ENCODE data around the gene COL5A1. TPM values are rescaled to one million over a fixed set of nuclear protein-coding genes. Genes with fewer than 3 reads are reported as not detected.

The COL5A1 gene
- total RNA-seq (100 to 1,000 TPM in 1 of 2 donors, 10 to 100 TPM in 1; 97.1 to 135 TPM), polyA plus RNA-seq (ENCODE audit: insufficient read length in 2 of 2) (10 to 100 TPM; 38.2 to 79.4 TPM)
- long read RNA-seq, donor 1, full-length matches to known transcripts: 2 of 2 reads
- long read RNA-seq, donor 1, partial matches to known transcripts: 0 of 2 reads
- long read RNA-seq, donor 1, other reads (novel, unspliced or antisense): 0 of 2 reads
- long read RNA-seq, donor 2: 0 reads
- long read RNA-seq, donor 3, partial matches to known transcripts: 11 of 11 reads
- long read RNA-seq, donor 3, other reads (novel, unspliced or antisense): 0 of 11 reads
- long read RNA-seq, donor 4, full-length matches to known transcripts: 2 of 140 reads
- long read RNA-seq, donor 4, partial matches to known transcripts: 138 of 140 reads
- long read RNA-seq, donor 4, other reads (novel, unspliced or antisense): 0 of 140 reads

DNA sequence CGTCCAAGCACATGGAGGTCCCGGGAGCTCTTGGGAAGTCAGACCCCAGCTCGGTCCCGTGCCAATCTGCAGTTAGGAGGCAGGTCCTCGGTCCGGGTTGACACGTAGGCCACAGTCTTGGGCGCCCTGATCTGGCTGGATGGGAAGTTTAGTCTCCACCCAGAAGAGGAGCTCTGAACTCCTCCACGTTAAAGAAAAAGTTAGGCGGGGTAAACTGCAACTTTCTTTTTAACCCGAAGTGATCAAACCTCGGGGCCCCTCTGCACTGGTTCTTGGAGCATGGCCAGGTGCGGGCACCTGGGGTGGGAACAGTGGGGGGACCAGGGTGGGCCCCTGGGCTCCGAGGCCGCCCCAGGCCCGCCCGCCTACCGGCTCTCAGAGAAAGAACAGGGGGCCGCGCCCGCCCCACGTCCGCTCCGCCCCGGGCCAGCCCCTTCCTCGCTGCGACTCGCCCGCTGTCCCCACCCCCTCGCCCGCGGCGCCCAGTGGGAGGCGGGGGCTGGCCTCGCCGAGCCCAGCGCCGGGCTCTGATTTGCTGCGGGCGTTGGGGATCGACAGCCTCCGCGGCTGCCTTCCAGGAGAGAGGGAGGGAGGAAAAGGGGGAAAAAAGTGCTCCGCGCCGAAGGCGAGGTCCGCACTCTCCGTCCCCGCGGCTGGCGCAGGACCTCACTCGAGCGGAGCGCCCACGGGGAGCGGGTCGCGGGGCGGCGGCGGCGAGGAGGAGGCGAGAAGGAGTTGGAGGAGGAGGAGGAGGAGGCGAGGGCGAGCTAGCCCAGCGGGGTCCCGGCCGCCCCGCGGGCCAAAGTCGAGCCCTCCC, at the start of gene COL5A1:
Gene COL5A1, plus strand, starts transcription at position 631 of the 817 bp plus-strand sequence. CDS start 385 bp downstream, outside the sequence.
- peak in 5 of 6 donors; percentile 66 to 96 (median 82) for DNase-seq (ENCODE audit: low read depth in 4 of 6, low spot score in 6 of 6)
- H3K36me3 ChIP-seq (ENCODE audit: control insufficient read depth, insufficient read depth, low read length): no peaks in the 10 kb centered on the region
- no peaks in the 10 kb centered on the region for H3K9me3 ChIP-seq (ENCODE audit: control insufficient read depth, insufficient read depth, low read length)
- WGBS (ENCODE audit: insufficient coverage): under 1% methylated on average over 68 of the region's 72 CpGs
- peaks cover 28% of the 10 kb centered on the region for H3K27me3 ChIP-seq (ENCODE audit: control insufficient read depth, insufficient read depth, low read length)
- H3K4me1 ChIP-seq (ENCODE audit: control insufficient read depth, insufficient read depth, low read length): peaks cover 67% of the 10 kb centered on the region
- peak within 1 kb of the TSS; percentile 88 for H3K27ac ChIP-seq (ENCODE audit: low read depth, low read length)
- H3K4me3 ChIP-seq (ENCODE audit: low read depth, low read length): peak within 1 kb of the TSS; percentile 71

DNA sequence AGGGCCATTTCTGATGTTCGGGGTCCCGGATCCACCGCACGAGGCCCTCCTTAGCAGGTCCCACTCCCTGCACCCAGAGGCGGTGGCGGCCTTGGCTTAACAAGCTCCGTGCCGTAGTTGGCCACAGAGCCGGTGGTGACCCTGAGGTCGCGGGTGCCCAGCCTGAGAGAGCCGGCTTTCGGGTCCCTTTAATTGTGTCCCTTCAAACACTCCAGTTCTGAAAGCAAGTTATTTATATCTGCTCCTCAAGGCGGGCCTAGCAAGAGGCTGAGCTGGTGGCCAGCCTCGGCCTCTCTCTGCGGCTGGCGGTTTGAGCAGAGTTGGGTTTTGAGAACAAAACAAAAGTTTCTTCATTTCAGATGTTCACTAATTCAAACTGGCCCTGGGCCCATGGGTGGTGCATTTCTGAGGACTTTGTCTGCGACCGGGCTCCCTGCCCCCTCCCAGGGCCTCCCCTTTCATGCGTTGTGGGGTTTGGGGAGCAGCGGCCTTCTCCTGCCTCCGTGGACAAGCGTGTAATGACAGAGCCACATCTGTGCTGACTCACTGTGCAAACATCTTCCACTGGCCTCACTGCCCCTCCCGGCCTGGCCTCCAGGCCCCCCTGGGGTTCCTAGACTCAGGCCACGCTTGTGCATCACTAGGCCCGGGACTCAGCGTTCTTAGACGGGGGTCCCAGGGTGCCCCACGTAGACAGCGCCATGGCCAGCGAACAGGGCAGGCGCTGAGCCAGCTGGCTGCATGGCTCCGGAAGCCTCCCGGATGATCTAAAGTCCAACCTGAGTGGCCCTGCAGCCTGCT, 49.4 kb upstream of the COL5A1 start:
- WGBS (ENCODE audit: insufficient coverage): 62% methylated on average over 27 of the region's 34 CpGs
- no peaks in the 10 kb centered on the region for H3K9me3 ChIP-seq (ENCODE audit: control insufficient read depth, insufficient read depth, low read length)
- DNase-seq (ENCODE audit: low read depth in 4 of 6, low spot score in 6 of 6): no peak
- no peaks in the 10 kb centered on the region for H3K36me3 ChIP-seq (ENCODE audit: control insufficient read depth, insufficient read depth, low read length)
- H3K4me3 ChIP-seq (ENCODE audit: low read depth, low read length): no peak overlapping the region
- peak overlapping the region; percentile 87 for H3K27ac ChIP-seq (ENCODE audit: low read depth, low read length)
- H3K27me3 ChIP-seq (ENCODE audit: control insufficient read depth, insufficient read depth, low read length): no peaks in the 10 kb centered on the region
- H3K4me1 ChIP-seq (ENCODE audit: control insufficient read depth, insufficient read depth, low read length): peaks cover 26% of the 10 kb centered on the region

DNA sequence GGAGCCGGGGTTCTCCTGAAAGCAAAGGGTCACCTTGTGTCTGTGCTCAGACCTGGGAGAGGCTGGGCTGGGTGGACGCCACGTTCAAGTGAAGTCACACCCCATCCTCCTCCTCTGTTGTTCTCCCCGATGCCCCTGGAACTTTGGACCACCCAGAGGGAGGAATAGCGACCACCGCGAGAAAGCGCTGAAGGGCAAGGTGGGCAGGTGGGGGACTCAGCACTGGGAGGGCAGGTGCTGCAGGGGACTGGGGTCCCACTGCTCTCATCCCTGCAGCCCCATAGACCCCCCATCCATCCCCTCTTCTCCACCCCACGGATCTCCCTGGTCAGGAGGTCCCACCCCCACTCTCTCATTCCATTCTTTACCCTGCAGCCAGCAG, 48.8 kb upstream of the COL5A1 start:
- no peak overlapping the region for H3K4me3 ChIP-seq (ENCODE audit: low read depth, low read length)
- 73% methylated on average over 7 of the region's 9 CpGs for WGBS (ENCODE audit: insufficient coverage)
- no peak for DNase-seq (ENCODE audit: low read depth in 4 of 6, low spot score in 6 of 6)
- H3K27ac ChIP-seq (ENCODE audit: low read depth, low read length): peak overlapping the region; percentile 87
- H3K36me3 ChIP-seq (ENCODE audit: control insufficient read depth, insufficient read depth, low read length): no peaks in the 10 kb centered on the region
- no peaks in the 10 kb centered on the region for H3K9me3 ChIP-seq (ENCODE audit: control insufficient read depth, insufficient read depth, low read length)
- no peaks in the 10 kb centered on the region for H3K27me3 ChIP-seq (ENCODE audit: control insufficient read depth, insufficient read depth, low read length)
- peaks cover 26% of the 10 kb centered on the region for H3K4me1 ChIP-seq (ENCODE audit: control insufficient read depth, insufficient read depth, low read length)

DNA sequence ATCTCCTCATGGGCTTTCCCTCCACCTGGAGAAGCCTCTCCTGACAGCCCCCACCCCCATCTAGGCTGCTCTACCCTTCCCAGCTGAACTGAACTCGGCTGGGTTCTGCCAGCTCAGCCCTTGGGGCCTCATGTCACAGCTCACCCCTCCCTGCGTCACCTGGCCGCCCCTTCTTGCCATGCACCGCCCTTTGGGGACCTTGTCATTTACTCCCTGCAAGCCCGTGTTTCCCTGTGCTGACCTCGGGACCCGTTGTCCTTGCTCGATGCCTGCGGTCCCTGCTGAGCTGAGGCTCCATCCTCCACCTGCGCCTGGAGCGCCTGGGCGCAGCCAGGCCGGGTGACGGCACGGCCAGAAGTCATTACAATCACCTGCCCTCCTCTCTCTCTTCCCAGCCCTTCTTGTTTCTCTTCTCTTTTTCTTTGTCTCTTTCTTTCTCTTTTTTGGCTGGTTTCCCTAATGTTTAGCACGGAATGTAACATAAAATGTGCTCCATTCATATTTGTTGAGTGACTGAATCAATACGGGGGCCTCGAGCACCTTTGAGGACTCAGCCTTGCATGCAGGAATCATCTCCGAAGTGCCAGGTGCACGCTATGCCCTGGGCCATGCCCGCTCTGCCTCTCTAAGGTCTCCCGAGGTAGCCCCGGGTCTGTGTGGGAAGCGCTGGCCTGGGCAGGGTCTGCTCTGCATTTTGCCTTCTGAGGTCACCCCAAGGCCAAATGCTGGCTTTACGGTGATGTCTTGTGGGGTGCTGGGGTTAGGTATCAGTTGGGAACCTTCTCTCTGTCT, 48.1 kb upstream of the COL5A1 start:
- DNase-seq (ENCODE audit: low read depth in 4 of 6, low spot score in 6 of 6): no peak

DNA sequence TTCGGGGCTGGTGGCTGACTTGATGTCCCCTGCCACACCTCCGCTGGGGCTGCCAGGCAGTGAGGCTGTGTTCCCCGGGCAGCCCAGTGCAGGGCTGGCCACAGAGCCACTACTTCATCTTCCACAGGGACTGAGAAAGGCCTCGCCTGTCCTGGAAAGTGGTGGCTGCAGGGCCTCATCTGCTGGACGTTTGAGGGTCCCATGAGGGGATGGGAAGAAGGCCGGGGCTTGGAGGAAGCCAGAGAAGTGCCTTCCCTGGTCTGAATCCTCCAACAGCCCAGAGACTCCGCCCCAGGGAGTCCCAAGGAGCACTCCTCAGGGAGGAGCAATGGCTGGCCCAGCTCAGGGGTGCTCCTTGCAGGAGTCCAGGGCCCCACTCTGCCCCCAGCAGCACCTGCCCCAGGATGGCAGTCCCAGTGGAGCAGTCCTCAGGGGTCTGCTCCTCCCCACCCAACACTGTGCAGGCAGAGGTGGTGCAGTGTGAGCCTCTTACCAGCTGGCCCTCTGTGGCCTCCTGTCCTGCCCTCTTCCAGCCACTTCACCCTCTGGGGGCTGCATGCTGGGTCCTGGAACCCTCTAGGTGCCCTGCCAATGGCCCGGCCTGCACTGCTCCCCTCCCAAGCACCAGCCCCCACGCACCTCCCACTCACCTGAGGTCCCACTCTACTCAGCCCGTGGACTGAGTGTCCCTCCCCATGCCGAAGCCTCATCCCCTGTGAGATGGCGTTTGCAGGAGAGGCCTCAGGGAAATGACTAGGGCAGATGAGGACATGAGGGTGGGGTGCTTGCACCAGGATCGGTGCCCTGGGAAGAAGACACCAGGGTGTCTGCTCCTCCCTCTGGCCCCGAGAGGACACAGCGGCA, 47.3 kb upstream of the COL5A1 start:
- no peaks in the 10 kb centered on the region for H3K9me3 ChIP-seq (ENCODE audit: control insufficient read depth, insufficient read depth, low read length)
- DNase-seq (ENCODE audit: low read depth in 4 of 6, low spot score in 6 of 6): no peak
- peaks cover 35% of the 10 kb centered on the region for H3K4me1 ChIP-seq (ENCODE audit: control insufficient read depth, insufficient read depth, low read length)
- 92% methylated on average over 11 of the region's 15 CpGs for WGBS (ENCODE audit: insufficient coverage)
- H3K27me3 ChIP-seq (ENCODE audit: control insufficient read depth, insufficient read depth, low read length): no peaks in the 10 kb centered on the region
- no peak overlapping the region for H3K4me3 ChIP-seq (ENCODE audit: low read depth, low read length)
- no peaks in the 10 kb centered on the region for H3K36me3 ChIP-seq (ENCODE audit: control insufficient read depth, insufficient read depth, low read length)
- no peak overlapping the region for H3K27ac ChIP-seq (ENCODE audit: low read depth, low read length)

More for the DNA sequence above, 48.1 kb upstream of the COL5A1 start:
- H3K4me3 ChIP-seq (ENCODE audit: low read depth, low read length): no peak overlapping the region
- H3K36me3 ChIP-seq (ENCODE audit: control insufficient read depth, insufficient read depth, low read length): no peaks in the 10 kb centered on the region
- H3K4me1 ChIP-seq (ENCODE audit: control insufficient read depth, insufficient read depth, low read length): peaks cover 31% of the 10 kb centered on the region
- no peaks in the 10 kb centered on the region for H3K27me3 ChIP-seq (ENCODE audit: control insufficient read depth, insufficient read depth, low read length)
- 88% methylated on average over 25 of the region's 25 CpGs for WGBS (ENCODE audit: insufficient coverage)
- no peaks in the 10 kb centered on the region for H3K9me3 ChIP-seq (ENCODE audit: control insufficient read depth, insufficient read depth, low read length)
- no peak overlapping the region for H3K27ac ChIP-seq (ENCODE audit: low read depth, low read length)

DNA sequence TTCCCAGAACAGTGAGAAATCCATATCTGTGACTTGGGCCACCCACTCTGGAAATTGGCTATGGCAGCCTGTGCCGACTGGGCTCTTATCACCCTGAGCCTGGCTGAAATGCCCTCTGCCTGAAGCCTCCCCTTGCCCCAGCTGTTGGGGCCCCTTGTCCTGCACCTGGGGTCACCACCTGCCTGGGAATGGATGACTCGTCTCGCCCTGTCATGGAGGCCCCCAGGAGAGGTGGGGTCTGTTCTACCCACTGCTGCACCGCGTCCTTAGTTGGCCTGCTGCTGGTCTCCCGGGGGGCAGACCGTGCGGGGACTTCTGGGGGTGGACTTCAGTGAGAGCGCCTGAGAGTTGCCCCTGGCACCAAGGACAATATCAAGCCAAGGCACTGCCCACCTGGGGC, 46.6 kb upstream of the COL5A1 start:
- H3K36me3 ChIP-seq (ENCODE audit: control insufficient read depth, insufficient read depth, low read length): no peaks in the 10 kb centered on the region
- peaks cover 35% of the 10 kb centered on the region for H3K4me1 ChIP-seq (ENCODE audit: control insufficient read depth, insufficient read depth, low read length)
- no peak for DNase-seq (ENCODE audit: low read depth in 4 of 6, low spot score in 6 of 6)
- no peak overlapping the region for H3K27ac ChIP-seq (ENCODE audit: low read depth, low read length)
- 95% methylated on average over 9 of the region's 9 CpGs for whole genome bisulfite sequencing (ENCODE audit: insufficient coverage)
- no peaks in the 10 kb centered on the region for H3K27me3 ChIP-seq (ENCODE audit: control insufficient read depth, insufficient read depth, low read length)
- no peak overlapping the region for H3K4me3 ChIP-seq (ENCODE audit: low read depth, low read length)
- no peaks in the 10 kb centered on the region for H3K9me3 ChIP-seq (ENCODE audit: control insufficient read depth, insufficient read depth, low read length)

DNA sequence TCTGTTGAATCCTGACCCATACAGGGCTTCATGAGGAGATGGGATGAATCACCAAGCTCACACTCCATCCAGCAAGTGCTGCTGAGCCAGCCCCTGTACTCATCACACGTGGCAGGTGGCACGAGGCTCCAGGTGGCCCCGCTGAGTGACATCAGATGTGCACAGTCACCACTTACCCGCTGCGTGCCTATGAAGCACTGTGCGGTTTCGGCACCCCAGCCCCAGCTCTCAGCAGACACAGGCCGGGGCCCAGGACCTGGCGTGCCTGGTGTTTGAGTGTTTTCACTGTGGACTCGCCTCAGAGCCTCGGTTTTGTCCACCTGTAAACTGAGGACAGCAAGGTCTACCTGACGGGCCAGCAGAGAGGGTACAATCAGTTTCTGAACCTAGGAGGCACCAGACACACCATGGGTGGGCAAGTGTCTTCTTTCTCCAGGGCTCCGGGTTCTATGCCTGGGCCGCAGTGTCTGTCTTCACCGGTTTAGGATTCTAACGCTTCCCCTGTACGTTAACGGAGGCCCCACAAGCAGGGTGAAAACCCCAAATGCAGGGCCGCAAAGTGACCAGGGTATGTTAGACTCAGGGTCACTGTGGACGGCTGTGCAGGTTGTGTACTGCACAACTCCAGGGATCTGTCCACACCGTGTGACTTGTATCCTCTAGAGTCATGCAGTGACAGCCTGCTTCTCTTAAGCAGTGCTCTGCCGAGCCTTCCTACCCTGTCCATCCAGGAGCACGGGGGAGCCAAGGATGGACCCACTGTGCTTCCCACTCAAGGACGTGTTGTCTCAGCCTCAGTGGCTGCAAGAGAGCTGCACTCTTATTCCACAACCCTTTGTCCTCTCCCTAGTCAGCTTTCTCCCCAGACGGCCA, 44.3 kb upstream of the COL5A1 start:
- H3K27me3 ChIP-seq (ENCODE audit: control insufficient read depth, insufficient read depth, low read length): peaks cover 2% of the 10 kb centered on the region
- H3K4me1 ChIP-seq (ENCODE audit: control insufficient read depth, insufficient read depth, low read length): peaks cover 13% of the 10 kb centered on the region
- H3K9me3 ChIP-seq (ENCODE audit: control insufficient read depth, insufficient read depth, low read length): no peaks in the 10 kb centered on the region
- no peaks in the 10 kb centered on the region for H3K36me3 ChIP-seq (ENCODE audit: control insufficient read depth, insufficient read depth, low read length)
- H3K27ac ChIP-seq (ENCODE audit: low read depth, low read length): no peak overlapping the region
- DNase-seq (ENCODE audit: low read depth in 4 of 6, low spot score in 6 of 6): no peak
- WGBS (ENCODE audit: insufficient coverage): 94% methylated on average over 25 of the region's 25 CpGs
- H3K4me3 ChIP-seq (ENCODE audit: low read depth, low read length): no peak overlapping the region

Measured in spinal cord (tissue), 10 donors.